ENCODE measurements around the gene PTPRG.
A peak's percentile ranks its signal among the peaks of the same experiment; 100 is the strongest.

PTPRG gene

DNA sequence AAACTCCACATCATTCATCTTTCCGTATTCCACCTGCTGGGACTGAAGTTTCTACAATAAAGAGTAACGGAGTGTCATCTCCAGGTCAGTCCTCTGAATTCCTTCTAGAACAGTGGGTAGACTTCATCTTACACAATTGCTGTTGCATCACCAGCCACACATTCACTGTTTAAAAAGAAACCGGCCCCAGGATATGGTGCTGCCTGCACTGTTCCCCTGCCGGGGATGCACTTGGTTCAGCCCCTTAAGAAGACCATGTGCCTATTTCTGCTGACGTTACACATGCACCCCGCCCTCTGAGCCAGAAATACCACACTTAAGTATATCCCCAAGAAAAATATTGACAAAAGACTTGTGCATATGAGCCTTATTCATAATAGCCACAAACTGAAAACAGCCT is 578.6 kb downstream of the PTPRG start:
- Histone ChIP-seq H3K4me3 (ENCODE audit: low read depth, low read length) (no peak overlapping the region), H3K36me3 (ENCODE audit: control insufficient read depth in 1 of 2, insufficient read depth in 2 of 2, low read length in 2 of 2) (no peaks in the 10 kb centered on the region), H2BK120ac (ENCODE audit: insufficient read depth, low read length, poor library complexity) (no peak overlapping the region), H3K4me1 (ENCODE audit: control insufficient read depth in 1 of 2, insufficient read depth in 2 of 2, low read length in 2 of 2) (peaks cover 0 to under 1% of the 10 kb centered on the region in 2 experiments), H4K12ac (ENCODE audit: low read depth, low read length) (no peak overlapping the region), H3K4me2 (ENCODE audit: low read length) (no peak overlapping the region), H4K91ac (ENCODE audit: low read depth, low read length) (no peak overlapping the region), H2AFZ (ENCODE audit: insufficient read depth, low read length, poor library complexity) (no peak overlapping the region), H4K8ac (ENCODE audit: low read depth, low read length) (no peak overlapping the region), H3K4ac (ENCODE audit: low read depth, low read length) (no peak overlapping the region), H3K27ac (ENCODE audit: low read depth, low read length) (no peak overlapping the region), H2BK5ac (ENCODE audit: low read depth, low read length, poor library complexity) (no peak overlapping the region), H3K79me2 (ENCODE audit: control insufficient read depth, insufficient read depth, low read length, poor library complexity) (no peaks in the 10 kb centered on the region), H3K79me1 (ENCODE audit: low read length) (no peaks in the 10 kb centered on the region), H3K27me3 (ENCODE audit: insufficient read depth, low read length) (no peaks in the 10 kb centered on the region), H3K18ac (ENCODE audit: low read length) (no peak overlapping the region), H3K9me3 (ENCODE audit: insufficient read depth, low read depth, low read length) (no peaks in the 10 kb centered on the region), H2AK5ac (ENCODE audit: low read length) (no peak overlapping the region), H3K14ac (ENCODE audit: low read length) (no peak overlapping the region), H3K9ac (ENCODE audit: low read length) (no peak overlapping the region), H2BK12ac (ENCODE audit: low read length) (no peak overlapping the region), H3K23ac (ENCODE audit: low read length) (no peak overlapping the region)
- DNase-seq, result peak in 1 of 2 donors; percentile 46
- WGBS (ENCODE audit: extremely low coverage, insufficient coverage, insufficient read length), result no CpG with 5 or more reads among the region's 6 CpGs

GRCh38 chr3:62142331-62143085 is 581.1 kb downstream of the PTPRG start:
- H3K23ac ChIP-seq (ENCODE audit: low read length), result no peak overlapping the region
- peaks cover 0 to 2% of the 10 kb centered on the region in 2 experiments for H3K4me1 ChIP-seq (ENCODE audit: control insufficient read depth in 1 of 2, insufficient read depth in 2 of 2, low read length in 2 of 2)
- WGBS (ENCODE audit: extremely low coverage, insufficient coverage, insufficient read length), result no CpG with 5 or more reads among the region's 9 CpGs
- no peaks in the 10 kb centered on the region for H3K36me3 ChIP-seq (ENCODE audit: control insufficient read depth in 1 of 2, insufficient read depth in 2 of 2, low read length in 2 of 2)
- H2AFZ ChIP-seq (ENCODE audit: insufficient read depth, low read length, poor library complexity), result no peak overlapping the region
- H2BK120ac ChIP-seq (ENCODE audit: insufficient read depth, low read length, poor library complexity), result no peak overlapping the region
- no peak overlapping the region for H2BK5ac ChIP-seq (ENCODE audit: low read depth, low read length, poor library complexity)
- H3K4me2 ChIP-seq (ENCODE audit: low read length), result no peak overlapping the region
- no peak overlapping the region for H3K4me3 ChIP-seq (ENCODE audit: low read depth, low read length)
- H4K12ac ChIP-seq (ENCODE audit: low read depth, low read length), result no peak overlapping the region
- H2AK5ac ChIP-seq (ENCODE audit: low read length), result no peak overlapping the region
- H4K8ac ChIP-seq (ENCODE audit: low read depth, low read length), result no peak overlapping the region
- H3K79me2 ChIP-seq (ENCODE audit: control insufficient read depth, insufficient read depth, low read length, poor library complexity), result no peaks in the 10 kb centered on the region
- no peak overlapping the region for H3K27ac ChIP-seq (ENCODE audit: low read depth, low read length)
- DNase-seq, result peak; percentile 65 to 71
- no peaks in the 10 kb centered on the region for H3K9me3 ChIP-seq (ENCODE audit: insufficient read depth, low read depth, low read length)
- no peak overlapping the region for H3K18ac ChIP-seq (ENCODE audit: low read length)
- H3K79me1 ChIP-seq (ENCODE audit: low read length), result no peaks in the 10 kb centered on the region
- no peak overlapping the region for H3K4ac ChIP-seq (ENCODE audit: low read depth, low read length)
- no peak overlapping the region for H3K9ac ChIP-seq (ENCODE audit: low read length)
- H4K91ac ChIP-seq (ENCODE audit: low read depth, low read length), result no peak overlapping the region
- H3K27me3 ChIP-seq (ENCODE audit: insufficient read depth, low read length), result no peaks in the 10 kb centered on the region
- H2BK12ac ChIP-seq (ENCODE audit: low read length), result no peak overlapping the region
- no peak overlapping the region for H3K14ac ChIP-seq (ENCODE audit: low read length)

GRCh38 chr3:62143843-62144450 is 582.6 kb downstream of the PTPRG start:
- no peak overlapping the region for H3K14ac ChIP-seq (ENCODE audit: low read length)
- no peak overlapping the region for H3K4me2 ChIP-seq (ENCODE audit: low read length)
- no peaks in the 10 kb centered on the region for H3K79me2 ChIP-seq (ENCODE audit: control insufficient read depth, insufficient read depth, low read length, poor library complexity)
- no peak overlapping the region for H2BK5ac ChIP-seq (ENCODE audit: low read depth, low read length, poor library complexity)
- H2AK5ac ChIP-seq (ENCODE audit: low read length), result no peak overlapping the region
- H3K36me3 ChIP-seq (ENCODE audit: control insufficient read depth in 1 of 2, insufficient read depth in 2 of 2, low read length in 2 of 2), result no peaks in the 10 kb centered on the region
- H4K91ac ChIP-seq (ENCODE audit: low read depth, low read length), result no peak overlapping the region
- no peak overlapping the region for H3K27ac ChIP-seq (ENCODE audit: low read depth, low read length)
- WGBS (ENCODE audit: extremely low coverage, insufficient coverage, insufficient read length), result no CpG with 5 or more reads among the region's 6 CpGs
- peaks cover 0 to 2% of the 10 kb centered on the region in 2 experiments for H3K4me1 ChIP-seq (ENCODE audit: control insufficient read depth in 1 of 2, insufficient read depth in 2 of 2, low read length in 2 of 2)
- H3K18ac ChIP-seq (ENCODE audit: low read length), result no peak overlapping the region
- H3K4ac ChIP-seq (ENCODE audit: low read depth, low read length), result no peak overlapping the region
- H3K27me3 ChIP-seq (ENCODE audit: insufficient read depth, low read length), result no peaks in the 10 kb centered on the region
- no peak overlapping the region for H3K4me3 ChIP-seq (ENCODE audit: low read depth, low read length)
- H3K23ac ChIP-seq (ENCODE audit: low read length), result no peak overlapping the region
- no peak overlapping the region for H4K12ac ChIP-seq (ENCODE audit: low read depth, low read length)
- no peaks in the 10 kb centered on the region for H3K79me1 ChIP-seq (ENCODE audit: low read length)
- no peak overlapping the region for H4K8ac ChIP-seq (ENCODE audit: low read depth, low read length)
- no peak for DNase-seq
- no peak overlapping the region for H2BK120ac ChIP-seq (ENCODE audit: insufficient read depth, low read length, poor library complexity)
- H2BK12ac ChIP-seq (ENCODE audit: low read length), result no peak overlapping the region
- H3K9me3 ChIP-seq (ENCODE audit: insufficient read depth, low read depth, low read length), result no peaks in the 10 kb centered on the region
- no peak overlapping the region for H2AFZ ChIP-seq (ENCODE audit: insufficient read depth, low read length, poor library complexity)
- no peak overlapping the region for H3K9ac ChIP-seq (ENCODE audit: low read length)

DNA sequence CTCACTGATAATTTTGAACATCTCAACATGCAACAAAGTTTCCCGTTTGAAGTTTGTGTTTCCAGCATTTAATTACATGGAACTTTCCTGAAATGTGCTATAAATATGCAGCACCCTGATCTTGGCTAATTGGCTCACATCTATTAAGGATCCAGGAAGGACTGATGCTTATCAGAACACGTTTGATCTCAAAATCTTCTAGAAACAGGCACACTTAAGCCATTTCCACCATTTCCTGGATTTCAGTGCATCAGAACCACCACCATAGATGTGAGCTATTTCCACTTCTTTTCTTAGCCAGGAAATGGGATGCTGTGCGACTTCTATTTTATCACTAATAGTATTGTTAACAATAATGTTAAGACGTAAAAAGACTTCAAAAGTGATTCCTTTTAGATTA is 583.1 kb downstream of the PTPRG start:
- no peak overlapping the region for H3K4me3 ChIP-seq (ENCODE audit: low read depth, low read length)
- WGBS (ENCODE audit: extremely low coverage, insufficient coverage, insufficient read length), result no CpG with 5 or more reads among the region's 4 CpGs
- no peaks in the 10 kb centered on the region for H3K79me2 ChIP-seq (ENCODE audit: control insufficient read depth, insufficient read depth, low read length, poor library complexity)
- no peak overlapping the region for H2BK12ac ChIP-seq (ENCODE audit: low read length)
- H3K27ac ChIP-seq (ENCODE audit: low read depth, low read length), result no peak overlapping the region
- H3K18ac ChIP-seq (ENCODE audit: low read length), result no peak overlapping the region
- H2BK5ac ChIP-seq (ENCODE audit: low read depth, low read length, poor library complexity), result no peak overlapping the region
- H2AFZ ChIP-seq (ENCODE audit: insufficient read depth, low read length, poor library complexity), result no peak overlapping the region
- no peaks in the 10 kb centered on the region for H3K27me3 ChIP-seq (ENCODE audit: insufficient read depth, low read length)
- no peak overlapping the region for H3K14ac ChIP-seq (ENCODE audit: low read length)
- no peak overlapping the region for H3K9ac ChIP-seq (ENCODE audit: low read length)
- H3K9me3 ChIP-seq (ENCODE audit: insufficient read depth, low read depth, low read length), result no peaks in the 10 kb centered on the region
- H3K23ac ChIP-seq (ENCODE audit: low read length), result no peak overlapping the region
- H3K36me3 ChIP-seq (ENCODE audit: control insufficient read depth in 1 of 2, insufficient read depth in 2 of 2, low read length in 2 of 2), result no peaks in the 10 kb centered on the region
- no peak overlapping the region for H3K4me2 ChIP-seq (ENCODE audit: low read length)
- H4K12ac ChIP-seq (ENCODE audit: low read depth, low read length), result no peak overlapping the region
- no peak overlapping the region for H2BK120ac ChIP-seq (ENCODE audit: insufficient read depth, low read length, poor library complexity)
- DNase-seq, result no peak
- no peaks in the 10 kb centered on the region for H3K79me1 ChIP-seq (ENCODE audit: low read length)
- no peak overlapping the region for H4K8ac ChIP-seq (ENCODE audit: low read depth, low read length)
- H3K4me1 ChIP-seq (ENCODE audit: control insufficient read depth in 1 of 2, insufficient read depth in 2 of 2, low read length in 2 of 2), result peaks cover 0 to 2% of the 10 kb centered on the region in 2 experiments
- no peak overlapping the region for H2AK5ac ChIP-seq (ENCODE audit: low read length)
- no peak overlapping the region for H4K91ac ChIP-seq (ENCODE audit: low read depth, low read length)
- no peak overlapping the region for H3K4ac ChIP-seq (ENCODE audit: low read depth, low read length)
